ENCODE data around the gene IQSEC2.

The IQSEC2 gene

DNA sequence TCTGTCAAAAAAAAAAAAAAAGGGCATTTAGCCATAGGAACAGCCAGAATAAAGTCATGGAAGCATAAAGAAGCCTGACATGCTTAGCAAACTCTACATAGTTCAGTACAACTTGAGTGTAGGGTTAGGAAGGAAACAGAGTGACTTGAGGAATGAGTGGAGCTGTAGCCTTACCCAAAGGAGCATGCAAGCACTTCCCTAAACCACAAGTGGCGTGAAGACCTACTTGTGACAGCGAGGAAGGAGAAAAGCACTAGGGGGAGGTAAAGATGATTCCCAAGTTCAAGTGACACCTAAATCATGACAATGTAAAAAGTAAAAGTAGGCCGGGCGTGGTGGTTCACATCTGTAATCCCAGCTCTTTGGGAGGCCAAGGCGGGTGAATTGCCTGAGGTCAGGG, 21.8 kb upstream of the IQSEC2 start:
- DNase-seq, result no peak

DNA sequence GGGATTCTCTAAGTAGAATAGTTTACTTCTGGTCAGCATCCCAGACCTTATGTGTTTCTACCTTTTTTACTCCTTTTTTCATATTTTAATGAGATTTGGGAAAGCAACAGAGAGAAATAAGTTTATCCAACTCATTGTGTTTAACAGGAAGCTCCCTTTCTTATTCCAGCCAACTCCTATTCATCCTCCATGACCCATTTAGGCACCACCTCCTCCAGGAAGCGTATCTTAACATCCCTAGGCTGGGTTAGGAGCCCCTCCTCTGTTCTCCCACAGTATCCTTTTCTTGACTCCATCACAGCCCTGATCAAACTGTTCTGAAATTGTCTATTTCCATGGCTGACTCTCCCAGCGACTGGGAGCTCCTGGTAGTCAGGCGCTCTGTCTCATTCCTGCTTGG, 18.8 kb upstream of the IQSEC2 start:
- DNase-seq, result no peak

DNA sequence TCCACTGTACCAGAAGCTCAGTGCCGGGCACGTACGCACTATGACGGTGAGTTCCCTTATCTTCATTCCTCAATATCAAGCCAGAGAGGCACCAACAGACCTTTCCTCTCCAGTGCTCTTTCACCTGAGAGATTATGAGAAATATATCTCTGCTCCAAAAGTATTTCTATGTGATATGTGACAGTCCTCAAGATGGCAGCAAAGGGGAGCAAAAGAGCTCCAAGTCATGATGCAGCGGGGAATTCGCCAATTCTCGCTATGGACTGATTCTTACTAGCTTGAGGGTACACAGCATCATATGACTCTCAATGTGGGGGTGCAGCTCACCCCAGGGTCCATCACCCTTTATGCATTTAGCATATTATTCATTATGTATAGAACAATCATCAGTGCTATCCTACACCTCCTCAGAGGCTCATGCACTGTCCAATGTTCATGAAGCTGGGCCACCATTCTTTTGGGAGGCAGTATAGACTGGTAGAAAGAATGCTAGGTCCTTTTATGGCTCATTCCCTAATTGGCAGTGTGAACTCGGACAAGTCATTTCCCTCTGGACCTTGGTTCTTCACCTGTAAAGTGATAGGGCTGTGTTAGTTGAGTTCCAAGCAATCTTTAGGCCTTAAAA, 12.8 kb upstream of the IQSEC2 start:
- DNase-seq, result no peak

DNA sequence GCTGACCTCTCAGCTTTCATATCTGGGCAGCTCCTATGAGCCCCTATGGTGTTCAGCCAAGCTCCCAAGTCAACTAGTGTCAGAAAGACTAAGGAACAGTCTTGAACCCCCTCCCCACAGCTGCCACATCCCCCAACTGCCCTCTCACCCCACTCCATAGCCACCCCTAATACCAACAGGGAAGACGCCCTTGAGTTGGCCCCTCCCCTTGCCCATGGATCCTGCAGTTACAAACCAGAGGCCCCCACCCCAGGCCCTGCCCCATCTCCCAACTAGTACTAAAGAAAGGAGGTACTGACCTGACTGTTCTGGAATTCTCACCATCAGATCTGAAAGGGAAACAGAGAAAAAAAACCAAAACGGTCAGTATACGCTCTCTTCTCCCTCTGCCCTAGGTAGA, 10.2 kb upstream of the IQSEC2 start:
- no peak for DNase-seq

DNA sequence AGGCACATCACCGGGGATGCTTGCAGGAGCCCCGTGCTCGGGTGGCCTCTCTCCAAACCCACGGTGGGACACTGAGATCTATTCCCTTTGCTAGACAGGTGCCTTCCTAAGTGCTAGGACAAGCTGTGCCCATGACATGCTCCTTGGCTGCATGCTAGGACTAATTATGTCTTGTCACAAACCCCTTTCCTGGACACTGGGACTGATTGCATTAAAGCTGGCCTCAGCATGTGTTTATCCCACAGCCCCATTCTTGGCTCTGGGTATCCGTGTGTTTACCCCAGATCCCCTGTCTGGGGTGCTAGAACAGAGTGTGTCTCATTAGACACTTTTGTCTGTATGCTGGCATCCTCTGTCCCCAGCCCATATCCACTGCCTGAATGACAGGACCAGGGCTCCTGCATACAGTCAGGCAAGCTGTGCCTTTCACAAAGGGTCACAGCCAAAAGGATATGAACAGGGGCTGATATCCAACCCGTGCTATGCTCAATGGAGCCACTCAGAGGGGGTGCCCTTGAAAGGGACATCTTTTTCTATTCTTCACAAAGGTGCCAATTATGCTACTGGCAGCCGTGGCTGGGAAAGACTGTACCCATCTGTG, 9.2 kb upstream of the IQSEC2 start:
- DNase-seq, result no peak

- DNase-seq, result no peak
These were observed 6.8 kb upstream of the IQSEC2 start for GRCh38 chrX:53288189-53288588.

DNA sequence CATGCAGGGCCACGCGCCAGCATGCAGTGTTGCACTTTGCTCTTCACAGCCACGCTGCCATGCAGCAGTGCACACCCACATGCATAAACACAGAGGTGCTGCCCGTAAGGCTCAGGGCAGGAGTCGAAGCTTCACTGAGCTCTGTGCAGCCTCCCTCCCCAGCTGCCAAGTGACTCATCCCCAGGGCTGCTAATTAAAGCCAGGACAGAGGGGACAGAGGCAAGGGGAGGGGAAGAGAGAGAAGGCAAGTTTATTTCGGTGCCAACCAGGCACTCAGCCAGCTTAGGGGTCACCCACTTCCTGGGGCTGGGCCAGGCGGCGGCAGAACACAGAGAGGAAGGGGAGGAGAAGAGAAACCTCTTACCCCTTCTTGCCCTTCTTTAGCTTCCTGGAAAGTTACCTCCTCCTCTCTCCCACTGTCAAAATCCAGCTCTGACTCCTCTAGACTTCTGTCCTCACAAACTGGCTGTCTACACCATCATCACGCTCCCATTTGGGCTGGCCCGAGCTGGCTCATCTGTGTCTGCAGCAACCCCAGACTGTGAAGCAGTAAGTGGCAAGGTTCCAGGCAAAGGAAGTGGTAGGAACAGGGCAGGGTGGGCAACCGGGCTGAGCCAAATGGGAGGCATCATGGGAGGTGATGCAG, 6.2 kb upstream of the IQSEC2 start:
- DNase-seq, result peak; percentile 49

DNA sequence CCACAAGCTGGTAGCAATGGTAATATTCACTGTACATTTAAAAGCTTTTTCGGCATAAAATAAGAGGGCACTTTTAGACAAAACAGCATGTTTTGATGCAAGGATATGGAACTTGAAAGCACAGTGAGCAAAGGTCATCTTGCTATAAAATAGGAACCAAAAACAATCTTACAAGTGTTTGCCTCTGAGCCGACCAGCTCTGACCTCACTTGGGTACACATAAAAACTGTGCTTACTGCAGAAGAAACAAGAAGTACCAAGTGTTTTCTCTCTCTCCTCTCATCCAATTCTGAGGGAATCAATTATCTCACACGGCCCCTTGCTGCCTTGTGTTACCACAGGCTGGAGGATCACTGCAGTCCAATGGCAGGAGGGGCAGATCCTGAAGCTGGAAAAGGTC, 4.8 kb upstream of the IQSEC2 start:
- DNase-seq, result no peak

DNA sequence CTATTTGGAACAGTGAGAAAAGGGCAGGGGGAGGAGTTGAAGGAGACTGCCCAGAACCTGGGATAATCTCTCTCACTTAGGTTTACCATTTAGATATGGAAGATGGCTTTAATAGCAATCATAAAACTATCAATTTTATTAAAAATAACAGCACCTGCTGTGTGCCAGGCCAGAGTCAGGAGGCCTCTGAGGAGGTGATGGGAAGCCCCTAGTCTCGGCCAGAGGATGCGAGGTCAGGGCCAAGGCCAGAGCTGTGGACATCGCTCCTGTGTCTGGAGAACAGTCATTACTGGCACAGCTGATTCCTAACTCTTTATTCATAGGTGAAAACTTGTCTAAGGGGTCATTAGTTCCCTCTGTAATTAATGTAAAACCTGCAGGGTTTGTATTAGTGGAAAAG, 4.2 kb upstream of the IQSEC2 start:
- DNase-seq, result no peak

DNA sequence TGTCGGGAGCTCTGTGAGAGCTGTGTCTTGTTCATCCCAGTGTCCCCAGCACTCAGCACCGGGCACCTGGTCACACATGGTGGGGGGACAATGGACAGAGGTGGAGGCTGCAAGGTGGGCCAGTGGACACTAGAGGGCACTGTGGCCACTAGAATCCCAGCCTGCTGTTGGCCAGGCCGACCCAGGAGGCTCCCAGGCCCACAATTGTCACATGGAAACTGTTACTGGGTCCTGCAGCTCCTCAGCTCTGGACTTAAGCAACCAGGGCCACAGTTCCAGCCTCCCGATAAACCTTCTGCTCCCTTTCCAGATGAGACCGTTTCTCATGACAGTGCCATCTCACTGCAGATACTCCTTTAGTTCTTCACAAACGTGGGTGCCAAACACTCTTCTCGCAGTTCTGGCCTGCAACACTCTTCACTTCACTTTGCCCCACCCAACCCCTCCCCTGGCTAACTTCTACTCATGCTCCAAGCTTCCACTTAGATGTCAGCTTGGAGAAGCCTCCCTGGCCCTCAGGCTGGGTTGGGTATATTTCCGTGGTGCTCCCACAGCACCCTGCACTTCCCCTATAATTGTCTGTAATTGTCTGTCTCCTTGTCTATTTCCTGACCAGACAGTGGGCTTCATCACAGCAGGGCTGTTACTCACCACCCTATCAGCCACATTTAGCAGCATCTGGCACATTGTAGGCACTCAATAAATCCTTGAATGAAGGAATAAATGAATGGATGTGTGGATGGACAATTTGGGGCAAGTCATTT, 3.5 kb upstream of the IQSEC2 start:
- DNase-seq, result peak; percentile 2

GRCh38 chrX:53283567-53283966, 2.2 kb upstream of the IQSEC2 start:
- no peak for DNase-seq

DNA sequence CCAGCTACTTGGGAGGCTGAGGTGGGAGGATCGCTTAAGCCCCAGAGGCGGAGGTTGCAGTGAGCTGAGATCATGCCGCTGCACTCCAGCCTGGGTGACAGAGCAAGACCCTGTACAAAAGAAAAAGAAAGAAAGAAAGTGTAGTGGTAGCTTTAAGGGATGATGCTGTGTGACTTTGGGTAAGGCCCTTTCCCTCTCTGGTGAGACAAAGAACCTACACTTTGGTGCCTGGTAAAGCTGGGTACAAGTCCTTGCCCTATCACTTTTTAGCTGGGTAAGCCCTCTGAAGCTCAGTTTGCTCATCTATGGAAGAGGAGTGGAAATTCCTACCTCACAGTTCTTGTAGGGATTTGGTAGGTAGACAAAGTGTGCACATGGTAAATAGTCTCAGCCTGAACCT, 1.7 kb upstream of the IQSEC2 start:
- no peak for DNase-seq

- no peak for DNase-seq
These were observed 745 bp upstream of the IQSEC2 start for GRCh38 chrX:53281963-53282695.

DNA sequence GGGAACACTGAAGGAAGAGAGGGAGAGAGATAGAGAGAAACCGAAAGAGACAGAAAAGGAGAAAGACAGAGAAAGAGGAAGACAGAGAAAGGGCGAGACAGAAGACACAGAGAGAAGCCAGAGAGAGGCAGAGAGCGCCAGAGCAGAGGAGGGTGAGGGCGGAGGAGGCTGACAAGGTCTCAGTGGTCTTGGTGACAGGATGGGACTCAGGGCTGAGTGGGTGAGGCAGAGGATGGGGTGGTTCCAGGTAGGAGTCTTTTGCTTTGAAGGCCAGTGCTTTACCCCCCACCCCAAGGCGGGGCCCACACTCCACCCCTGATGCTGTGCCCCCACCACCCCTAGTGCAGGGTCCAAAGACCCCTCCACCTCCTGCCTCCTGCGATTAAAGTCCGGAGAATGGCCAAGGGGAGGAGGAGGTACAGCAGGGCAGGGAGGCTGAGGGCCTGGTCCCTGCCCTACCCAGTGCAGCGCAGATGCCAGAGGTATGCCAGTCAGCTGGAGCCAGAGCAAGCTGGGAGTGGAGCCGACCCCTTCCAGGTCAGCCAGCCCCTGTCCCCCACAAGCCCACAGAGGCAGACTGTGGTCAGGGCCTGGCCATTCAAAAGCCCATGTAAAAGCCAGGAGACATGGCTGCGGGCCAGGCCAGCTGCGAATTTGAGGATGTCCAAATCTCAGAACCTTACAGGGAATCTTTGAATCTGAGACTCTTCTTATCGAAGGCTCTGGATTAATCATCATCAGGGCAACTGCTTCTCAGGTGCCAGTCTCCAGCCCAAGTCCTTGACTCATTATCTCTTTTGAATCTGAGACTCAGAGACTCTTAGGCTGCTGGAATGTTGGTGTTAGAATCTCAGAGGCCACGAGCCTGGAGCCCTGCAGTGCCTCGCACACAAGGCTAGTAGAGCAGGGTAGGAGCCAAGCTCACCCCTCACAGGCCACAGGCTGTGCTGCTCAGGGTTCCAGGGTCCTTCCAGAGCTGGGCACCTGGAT, 758 bp downstream of the IQSEC2 start:
- DNase-seq, result no peak

DNA sequence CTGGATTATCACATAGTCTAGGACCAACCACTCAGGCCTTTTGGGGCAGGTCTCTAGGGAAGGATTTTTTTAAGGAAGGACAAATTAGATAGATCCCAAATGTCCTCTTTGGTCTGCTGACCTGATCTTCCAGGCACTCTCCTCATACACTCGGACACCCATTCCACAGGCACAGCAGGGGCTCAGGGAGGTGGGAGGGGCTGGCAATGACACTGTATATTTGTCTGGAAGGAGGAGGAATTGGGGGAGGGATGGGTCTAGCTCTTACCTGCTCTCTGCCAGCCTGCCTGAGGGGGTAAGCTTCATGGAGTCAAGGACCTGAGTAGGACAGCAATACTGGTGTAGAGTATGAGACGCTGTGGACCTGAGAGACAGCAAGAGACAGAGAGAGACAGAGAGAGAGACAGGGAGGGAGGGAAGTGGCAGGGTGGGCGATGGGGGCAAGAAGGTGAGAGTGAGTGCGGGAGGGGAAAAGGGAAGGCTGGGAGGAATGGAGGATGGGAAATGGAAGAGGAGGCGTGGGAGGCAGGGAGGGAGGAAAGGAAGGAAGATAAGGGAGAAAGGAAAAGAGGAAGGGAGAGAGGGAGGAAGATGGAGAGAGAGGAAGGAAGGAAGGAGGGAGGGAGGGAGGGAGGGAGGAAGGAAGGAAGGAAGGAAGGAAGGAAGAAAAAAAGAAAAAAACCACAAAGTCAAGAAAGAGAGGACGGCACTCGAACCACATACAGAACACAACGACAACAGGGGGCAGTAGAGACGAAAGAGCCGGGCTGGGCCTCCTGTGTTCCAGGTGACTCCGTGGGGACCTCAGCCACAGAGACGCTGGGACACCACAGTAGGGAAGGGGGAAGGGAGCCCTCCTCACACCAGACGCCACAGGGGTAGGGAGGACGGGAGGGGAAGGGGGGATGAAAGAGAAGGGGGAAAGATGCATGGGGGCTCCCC, 1.8 kb downstream of the IQSEC2 start:
- no peak for DNase-seq

GRCh38 chrX:53272808-53273337, 8.5 kb downstream of the IQSEC2 start:
- no peak for DNase-seq

DNA sequence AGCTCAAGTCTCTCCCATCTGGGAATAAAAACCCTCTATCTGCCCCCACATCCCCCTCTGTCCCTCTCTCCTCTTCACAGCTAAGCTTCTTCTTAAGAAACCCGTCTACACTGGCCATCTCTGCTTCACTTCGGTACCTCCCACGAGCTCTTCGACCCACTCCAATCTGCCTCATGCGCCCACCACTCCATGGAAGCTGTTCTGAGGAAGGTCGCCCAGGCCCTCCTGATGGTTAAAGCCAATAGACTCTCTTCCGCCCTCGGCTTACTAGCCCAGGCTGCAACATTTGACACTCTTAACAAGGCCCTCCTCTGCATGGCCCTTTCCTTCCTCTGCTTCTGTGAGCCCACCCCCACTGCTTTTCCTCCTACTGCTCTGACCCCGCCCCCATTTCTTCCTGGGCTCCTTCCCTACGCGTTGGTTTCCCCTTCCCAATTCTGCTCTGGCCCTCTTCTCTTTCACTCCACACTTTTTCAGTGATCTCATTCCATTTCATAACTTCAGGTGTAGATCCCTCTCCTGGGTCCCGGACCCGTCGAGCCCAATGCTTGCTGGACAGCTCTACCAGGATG, 11.8 kb downstream of the IQSEC2 start:
- no peak for DNase-seq

- DNase-seq, result no peak
These were observed 13.2 kb downstream of the IQSEC2 start for GRCh38 chrX:53268173-53268572.

DNA sequence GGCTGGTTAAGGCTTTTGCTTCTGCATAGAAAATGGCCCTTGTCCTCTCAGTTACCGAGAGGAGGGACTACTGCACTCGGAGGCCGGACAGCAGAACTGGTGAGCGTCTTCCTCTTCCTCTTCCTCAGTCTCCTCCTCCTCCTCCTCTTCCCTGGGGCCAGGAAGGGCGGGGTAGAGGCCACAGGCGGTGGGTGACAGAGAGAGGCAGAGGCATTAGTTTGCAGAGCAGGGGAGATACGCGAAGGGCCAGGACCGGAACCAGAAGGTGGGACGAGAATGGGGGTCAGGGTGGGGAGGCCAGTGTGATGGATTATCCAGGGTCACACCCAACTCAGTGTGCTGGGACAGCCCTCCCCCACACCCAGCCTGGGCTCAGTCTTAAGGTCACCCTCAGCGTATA, 14.5 kb downstream of the IQSEC2 start:
- DNase-seq, result peak; percentile 1

All from GF-D8 (cell line).